ENCODE data around the gene SUMO4.
"Not testable (repeated sequence)": the region's sequence is repeated elsewhere in the genome, so short reads cannot be mapped to it uniquely, and the experiment has no call there.

Gene SUMO4

DNA sequence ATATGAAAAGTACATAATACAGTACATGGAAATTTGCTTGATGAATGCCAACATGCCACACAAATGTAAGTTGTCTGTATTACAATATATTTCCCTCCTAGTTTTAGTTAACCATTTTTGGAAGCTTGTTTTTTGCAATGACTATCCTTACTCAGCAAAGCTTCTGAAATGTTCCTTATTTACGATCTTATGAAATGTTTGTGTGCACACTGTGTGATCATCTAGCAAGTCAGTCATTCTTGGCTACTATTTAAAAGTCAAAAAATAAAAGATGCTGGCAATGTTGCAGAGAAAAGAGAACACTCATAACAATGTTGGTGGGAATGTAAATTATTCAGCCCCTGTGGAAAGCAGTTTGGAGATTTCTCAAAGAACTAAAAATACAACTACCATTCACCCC lies 33.8 kb downstream of the SUMO4 start:
- DNase-seq = no peak

DNA sequence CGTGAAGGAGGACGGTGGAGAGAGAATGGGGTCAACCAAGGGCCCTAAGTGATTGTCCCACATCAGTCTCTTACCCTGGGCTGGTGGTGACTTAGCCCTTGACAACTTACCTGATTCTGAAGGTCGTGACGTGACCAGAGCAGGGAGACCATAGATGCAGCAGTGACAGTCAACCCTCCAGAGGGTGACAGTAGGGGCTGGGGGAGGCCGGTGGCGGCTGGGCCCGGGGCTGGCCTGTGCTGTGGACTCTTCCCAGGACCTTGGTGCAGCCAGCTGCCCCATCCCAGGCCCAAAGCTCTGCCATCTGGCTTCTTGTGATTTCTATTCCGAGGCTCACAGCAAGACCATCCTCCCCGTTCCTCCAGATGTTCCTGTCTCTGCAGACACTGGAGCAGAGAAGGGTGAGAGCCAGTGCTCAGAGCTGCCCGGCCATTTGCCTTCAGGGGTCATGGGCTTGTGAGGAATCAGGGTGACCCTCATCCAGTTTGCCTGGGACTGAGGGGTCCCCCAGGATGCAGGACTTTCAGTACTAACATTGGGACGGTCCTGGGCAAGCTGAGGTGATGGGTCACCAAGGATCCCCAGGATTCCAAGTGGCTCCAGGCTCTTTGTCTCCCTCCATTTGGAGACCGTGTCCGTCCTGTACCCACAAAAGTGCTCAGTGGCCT lies 36.0 kb downstream of the SUMO4 start:
- no peak for DNase-seq

DNA sequence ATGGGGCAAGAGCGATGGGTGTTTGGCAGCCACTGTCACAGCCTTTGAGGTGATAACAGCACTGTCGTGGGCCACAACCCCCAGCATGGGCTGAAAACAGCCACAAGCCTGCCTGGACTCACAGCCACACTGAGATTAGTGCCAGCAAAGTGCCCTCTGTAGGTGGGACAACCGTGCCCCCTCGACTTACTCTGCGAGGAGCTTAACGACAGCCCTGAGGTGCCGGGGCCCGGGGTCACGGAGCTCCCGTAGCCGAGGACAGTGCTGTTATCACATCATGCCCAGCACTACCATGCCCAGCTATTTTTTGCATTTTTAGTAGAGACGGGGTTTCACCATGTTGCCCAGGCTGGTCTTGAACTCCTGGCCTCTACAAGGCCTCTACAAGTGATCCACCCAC lies 36.6 kb downstream of the SUMO4 start:
- DNase-seq = no peak

DNA sequence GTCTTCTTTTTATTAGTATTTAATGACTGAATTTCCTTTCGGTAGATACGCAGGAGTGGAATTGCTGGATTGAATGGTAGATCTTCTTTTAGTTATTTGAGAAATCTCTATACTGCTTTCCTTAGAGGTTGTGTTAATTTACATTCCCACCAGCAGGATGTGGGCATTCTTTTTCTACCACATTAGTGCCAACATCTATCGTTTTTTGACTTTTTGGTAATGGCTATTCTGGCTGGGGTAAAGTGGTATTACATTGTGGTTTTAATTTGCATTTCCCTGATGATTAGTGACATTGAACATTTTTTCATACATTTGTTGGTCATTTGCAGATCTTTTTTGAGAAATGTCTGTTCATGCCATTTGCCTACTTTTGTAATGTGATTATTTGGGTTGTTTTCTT lies 37.1 kb downstream of the SUMO4 start:
- DNase-seq = no peak

DNA sequence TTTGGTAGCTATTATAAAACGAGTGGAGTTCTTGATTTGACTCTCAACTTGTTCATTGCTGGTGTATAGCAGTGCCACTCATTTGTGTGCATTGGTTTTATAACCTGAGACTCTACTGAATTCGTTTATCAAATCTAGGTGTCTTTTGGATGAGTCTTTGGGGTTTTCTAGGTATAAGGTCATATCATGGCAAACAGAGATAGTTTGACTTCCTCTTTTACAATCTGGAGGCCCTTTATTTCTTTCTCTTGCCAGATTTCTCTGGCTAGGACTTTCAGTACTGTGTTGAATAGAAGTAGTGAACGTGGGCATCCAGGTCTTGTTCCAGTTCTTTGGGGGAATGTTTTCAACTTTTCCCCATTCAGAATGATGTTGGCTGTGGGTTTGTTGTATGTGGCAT lies 38.8 kb downstream of the SUMO4 start:
- no peak for DNase-seq

DNA sequence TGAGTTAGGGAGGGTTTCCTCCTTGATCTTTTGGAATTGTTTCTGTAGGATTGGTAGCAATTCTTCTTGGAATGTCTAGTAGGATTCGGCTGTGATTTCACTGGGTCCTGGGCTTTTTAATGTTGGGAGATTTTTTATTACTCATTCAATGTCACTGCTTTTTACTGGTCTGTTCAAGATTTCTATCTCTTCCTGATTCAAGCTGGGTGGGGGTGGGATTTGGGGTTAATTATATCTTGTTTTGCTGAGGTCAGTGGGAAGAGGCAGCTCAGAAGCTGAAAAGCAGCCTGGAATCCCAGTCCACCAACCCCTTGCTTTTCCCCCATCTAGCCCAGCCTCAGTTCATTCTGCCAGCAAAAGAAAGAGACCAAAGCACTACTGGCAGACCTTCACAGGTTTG lies 39.6 kb downstream of the SUMO4 start:
- no peak for DNase-seq

DNA sequence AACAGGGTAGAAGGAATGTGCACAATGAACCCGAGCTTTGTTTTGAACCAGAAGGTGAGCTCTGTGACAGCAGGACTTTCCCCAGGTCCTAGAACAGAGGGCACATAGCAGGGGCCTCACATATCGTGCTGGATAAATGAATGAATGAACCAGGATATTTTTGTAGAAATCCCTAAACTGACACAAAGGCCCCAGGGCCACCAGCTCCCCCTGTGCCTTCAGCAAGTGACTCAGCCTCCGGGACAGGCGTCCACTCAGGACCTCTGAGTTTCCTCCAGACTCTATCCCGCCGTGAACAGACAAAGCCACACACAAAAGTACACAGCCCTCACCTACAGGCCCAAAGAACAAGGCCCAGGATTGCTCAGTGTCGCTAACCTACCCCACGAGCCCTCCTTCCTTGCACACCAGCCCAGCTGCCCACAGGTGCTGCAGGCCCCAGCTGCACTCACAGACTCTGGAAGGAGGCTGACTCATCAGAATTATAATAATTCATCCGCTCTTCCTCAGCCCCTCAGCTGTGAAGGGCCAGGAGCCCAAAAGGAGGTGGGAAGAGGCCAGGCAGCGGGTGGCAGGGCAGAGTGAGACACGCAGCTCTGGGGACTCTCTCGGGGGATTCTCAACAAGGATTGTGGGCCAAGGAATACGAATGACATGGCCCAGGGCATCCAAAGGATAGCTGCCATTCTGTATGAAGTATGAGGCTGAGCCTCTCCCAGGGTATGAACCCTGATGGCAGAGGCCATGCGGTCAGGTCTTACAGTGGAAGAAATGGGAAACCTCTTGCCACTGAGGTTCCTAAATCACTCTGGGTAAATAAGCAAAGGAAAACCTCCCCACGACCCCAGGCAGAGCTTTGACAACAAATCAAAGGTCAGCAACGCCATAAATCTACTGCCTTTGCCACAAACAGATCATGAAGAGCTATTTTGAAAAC lies 40.9 kb downstream of the SUMO4 start:
- DNase-seq = no peak

DNA sequence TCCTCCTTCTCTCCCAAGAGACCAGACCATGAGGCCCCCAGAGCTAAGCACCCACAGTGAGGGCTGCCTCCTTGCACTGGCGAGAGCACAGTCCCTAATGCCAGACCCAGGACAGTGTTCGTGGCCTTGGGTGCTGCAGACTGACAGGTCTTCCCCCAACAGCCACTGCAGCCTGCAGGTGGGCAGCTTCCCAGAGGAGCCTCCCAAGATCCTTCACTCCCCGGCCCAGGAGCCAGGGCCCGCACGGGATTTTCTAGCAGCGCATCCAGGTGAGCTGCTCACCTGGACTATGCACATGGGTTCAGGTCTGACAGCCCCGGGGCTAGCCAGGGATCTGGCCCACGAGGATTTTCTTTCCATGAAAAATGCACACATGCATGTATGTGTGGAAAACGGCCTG lies 41.7 kb downstream of the SUMO4 start:
- DNase-seq = no peak

DNA sequence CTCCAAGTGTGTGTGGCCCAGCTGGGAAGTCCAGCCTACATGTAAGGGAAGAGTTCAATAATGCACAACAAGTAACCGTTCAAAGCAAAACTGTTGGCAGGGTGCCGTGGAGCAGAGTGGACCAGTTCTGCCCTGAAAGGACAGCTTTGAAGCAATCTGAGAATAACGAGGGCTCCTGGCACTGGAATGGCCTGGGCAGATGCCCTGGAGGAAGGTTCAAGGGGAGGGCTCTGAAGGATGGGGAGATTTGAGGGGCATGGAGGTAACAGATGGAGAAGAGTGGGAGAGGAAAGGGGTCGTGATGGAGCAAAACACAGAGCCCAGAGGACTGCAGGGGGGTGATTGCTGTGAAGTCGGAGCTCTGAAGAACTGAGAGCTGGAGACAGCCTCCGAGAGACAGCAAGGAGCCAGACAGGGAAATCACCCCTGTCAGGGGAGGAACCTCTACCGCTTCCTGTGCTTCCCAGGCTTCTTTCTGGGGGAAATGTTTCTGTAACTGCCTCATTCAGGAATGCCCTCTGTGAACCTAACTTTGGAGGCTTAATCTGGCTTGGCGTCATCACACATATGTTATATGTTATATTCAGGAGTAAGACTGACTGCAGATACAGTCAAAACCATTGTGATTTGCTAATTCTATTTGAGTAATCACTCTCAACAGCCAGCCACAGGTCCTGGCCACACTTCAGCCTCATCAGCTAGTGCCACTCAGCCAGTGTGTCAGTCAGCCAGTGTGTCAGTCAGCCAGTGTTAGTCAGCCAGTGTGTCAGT lies 43.5 kb downstream of the SUMO4 start:
- DNase-seq = no peak

DNA sequence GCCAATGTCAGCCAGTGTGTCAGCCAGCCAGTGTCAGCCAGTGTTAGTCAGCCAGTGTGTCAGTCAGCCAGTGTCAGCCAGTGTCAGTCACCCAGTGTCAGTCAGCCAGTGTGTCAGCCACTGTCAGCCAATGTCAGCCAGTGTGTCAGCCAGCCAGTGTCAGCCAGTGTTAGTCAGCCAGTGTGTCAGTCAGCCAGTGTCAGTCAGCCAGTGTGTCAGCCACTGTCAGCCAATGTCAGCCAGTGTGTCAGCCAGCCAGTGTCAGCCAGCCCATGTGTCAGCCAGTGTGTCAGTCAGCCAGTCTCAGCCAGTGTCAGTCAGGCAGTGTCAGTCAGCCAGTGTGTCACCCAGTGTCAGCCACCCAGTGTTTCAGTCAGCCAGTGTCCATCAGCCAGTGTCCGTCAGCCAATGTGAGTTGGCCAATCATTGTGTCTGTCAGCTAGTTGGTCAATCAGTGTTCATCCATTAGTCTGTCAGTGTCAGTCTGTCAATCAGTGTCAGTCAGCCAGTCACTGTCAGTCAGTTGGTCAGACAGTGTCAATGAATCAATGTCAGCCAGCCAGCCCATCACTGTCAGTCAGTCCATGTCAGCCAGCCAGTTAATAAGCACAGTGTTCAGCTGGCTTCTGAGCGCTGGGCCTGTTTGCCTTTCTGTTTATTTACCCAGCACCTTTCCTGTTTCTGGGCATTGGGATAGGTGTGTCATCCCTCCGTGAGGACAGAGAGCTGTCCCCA lies 44.5 kb downstream of the SUMO4 start:
- DNase-seq = not testable (repeated sequence)

DNA sequence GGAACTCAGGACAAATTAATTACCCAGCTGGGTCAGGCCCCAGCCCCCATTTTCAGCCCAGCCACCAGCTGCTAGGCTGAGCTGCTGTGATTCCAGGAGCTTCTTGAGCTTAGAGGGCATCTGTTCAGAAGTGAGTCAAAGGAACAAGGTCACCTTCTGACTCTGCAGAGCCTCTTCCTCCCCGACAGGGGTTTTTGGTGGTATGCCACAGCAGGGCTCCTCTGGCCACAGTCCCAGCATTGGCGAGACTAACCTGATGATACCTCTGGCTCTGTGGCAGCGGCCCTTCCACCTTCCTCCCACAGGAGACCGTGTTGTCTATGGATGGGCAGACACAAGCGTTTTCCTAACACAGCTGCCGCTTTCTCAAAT lies 45.0 kb downstream of the SUMO4 start:
- DNase-seq = no peak

DNA sequence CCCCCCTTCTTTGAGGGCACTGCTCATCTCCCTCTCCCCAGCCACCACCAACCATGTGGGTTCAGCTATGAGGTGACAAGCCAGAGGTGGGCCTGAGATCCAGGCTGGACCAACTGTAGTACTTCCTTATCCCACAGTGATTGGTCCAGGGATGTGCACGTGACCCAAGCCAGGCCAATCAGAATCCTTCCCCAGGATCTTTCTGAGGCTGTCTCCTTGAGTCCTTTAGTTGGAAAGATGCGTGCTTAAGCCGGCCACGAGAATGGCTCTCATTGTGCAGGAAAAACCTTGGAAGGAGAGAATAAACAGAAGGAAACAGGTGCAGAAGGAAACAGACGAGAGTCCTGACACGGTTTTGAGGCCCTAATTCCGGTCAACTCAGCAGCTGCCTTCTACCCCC lies 45.5 kb downstream of the SUMO4 start:
- DNase-seq = no peak

DNA sequence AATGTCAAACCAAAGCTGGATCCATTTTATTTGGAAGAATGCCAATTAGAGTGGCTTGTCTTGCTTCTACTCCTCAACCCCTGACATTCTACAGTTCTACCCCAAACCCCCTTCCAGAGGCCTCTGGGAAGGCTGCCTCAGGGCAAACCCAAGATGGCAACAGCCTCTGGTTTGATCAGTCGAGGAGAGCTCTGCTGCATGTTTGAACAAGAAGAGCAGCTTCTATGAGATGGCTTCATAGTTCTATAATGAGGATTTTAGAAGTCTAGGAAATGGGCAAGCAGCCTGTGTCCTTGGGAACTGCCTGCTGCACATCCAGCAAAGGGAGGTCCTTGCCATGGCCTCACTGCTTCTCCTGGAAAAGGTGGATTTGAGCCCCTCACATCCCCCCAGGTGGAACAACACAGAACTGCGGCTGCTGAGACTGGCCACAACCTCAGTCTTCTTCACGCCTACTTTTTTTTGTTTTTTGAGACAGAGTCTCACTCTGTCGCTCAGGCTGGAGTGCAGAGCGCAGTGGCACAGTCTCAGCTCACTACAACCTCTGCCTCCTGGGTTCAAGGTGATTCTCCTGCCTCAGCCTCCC lies 46.8 kb downstream of the SUMO4 start:
- no peak for DNase-seq

DNA sequence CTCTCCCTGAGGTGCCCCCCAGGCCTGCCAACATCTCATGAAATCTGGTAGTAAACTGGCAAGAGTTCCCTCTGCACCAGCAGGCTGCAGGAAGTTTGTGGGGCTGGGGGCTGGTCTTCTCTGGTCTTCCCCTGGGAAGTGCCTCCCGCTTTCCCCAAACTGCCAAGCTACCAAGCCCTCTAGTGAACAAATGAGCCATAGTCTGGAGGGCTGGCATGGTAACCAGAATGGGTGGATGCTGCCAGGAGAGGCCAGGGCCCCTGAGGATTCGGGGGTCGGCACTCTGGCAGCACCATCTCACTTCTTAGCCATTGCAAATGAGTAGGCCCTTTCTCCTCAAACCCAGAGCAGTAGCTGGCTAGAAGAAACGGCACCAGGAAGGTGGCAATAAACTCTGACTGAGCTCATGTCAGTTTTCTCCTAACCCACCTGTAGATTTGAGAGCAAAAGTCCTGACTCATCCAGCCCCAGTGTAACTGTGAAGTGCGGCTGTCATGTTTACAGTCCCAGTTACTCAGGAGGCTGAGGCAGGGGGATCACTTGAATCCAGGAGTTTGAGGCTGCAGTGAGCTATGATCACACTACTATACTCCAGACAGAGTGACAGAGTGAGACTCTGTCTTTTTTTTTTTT lies 48.9 kb downstream of the SUMO4 start:
- DNase-seq = no peak

DNA sequence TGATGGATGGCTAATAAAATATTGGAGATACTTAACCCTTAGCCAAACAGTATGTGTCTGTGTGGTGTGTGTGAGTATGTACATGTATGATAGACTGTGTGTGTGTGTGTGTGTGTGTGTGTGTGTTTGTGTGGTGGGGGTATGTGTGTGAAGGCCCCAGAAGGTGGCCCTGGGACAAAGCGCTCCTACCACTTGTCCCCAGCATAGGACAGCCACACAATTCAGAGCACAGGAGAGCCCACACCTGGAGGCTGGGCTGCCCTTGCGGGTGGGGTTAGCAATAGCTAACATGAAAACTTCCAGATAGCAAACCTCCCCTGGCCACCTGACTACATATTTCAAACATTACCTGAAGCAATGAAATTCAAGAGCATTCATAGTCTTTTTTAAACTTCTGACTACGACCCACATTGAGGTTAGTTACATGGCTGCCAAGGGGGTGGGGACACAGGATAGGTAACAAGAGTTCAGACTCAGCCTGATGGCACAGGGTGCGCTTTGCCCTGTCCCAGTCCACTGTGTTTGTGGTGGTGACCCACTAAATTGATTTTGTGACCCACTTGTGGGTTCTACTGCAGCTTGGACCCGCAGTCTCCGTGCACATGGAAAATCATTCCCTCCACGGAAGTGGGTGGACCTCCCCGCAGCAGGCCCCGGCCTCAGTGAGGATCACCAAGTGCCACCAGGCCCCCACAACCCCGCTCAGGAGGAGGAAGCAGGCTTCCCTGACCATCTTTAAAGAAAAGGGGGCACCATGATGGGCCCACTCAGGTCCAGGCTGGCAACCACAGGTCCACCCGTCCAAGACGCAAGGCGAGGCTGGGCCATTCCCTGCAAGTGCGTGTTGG lies 50.0 kb downstream of the SUMO4 start:
- DNase-seq = no peak

Data from Kasumi-1 (cell line).